HepG2 (cell line): ENCODE results near the gene SCRT2. TPM values are rescaled to one million over a fixed set of nuclear protein-coding genes. Genes with fewer than 3 reads are reported as not detected.

ENCODE experiments used
- ATAC-seq: fragments of 200-7000 bp; cut with Tn5 transposase; 3 replicates; pipeline ENCODE4 v1.9.1; 2020; ENCODE audit warnings: mild to moderate bottlenecking, moderate library complexity
- BruUV-seq: library from RNA; stranded (reverse); fragments of 400-500 nt; replicated peaks from 2 replicates; lab custom pipeline; 2021; lab: Mats Ljungman, UMichigan
- CTCF ChIA-PET: fragments of 300-600 bp; formaldehyde crosslinking; extraction: SDS; loops from one replicate; lab custom pipeline; 2021; ENCODE audit warnings: low total read pairs, inconsistent platforms, low intra/inter-chr PET ratio; lab: Yijun Ruan, JAX
- POLR2A ChIA-PET: fragments of 350-600 bp; sonication (Branson Sonifier 250); formaldehyde crosslinking; loops from one replicate; lab custom pipeline; 2020; ENCODE audit warnings: antibody characterized with exemption, inconsistent platforms; lab: Yijun Ruan, JAX
- DNase-seq: peaks from one replicate; pipeline ENCODE4 v3.0.0-alpha.2; 2015; ENCODE audit warnings: low spot score
- FAIRE-seq: peaks from 3 replicates; lab custom pipeline; 2011; peaks lifted over from hg19 to GRCh38; lab: Jason Lieb, UNC
- H2AFZ ChIP-seq: one replicate; pipeline ENCODE4 v1.6.1; 2011; ENCODE audit warnings: low read length, inconsistent platforms
- H3K27ac ChIP-seq: fragments of 300-600 bp; 3 replicates; pipeline ENCODE4 v1.8.0; 2011; ENCODE audit warnings: mixed run types, mild to moderate bottlenecking, mixed read lengths, low read length, inconsistent platforms; ENCODE audit not compliant: insufficient read depth; ENCODE audit errors: extremely low read length
- H3K27me3 ChIP-seq, 2 experiments: fragments of 200-600 bp in 1 of 2; 2 replicates in 1 of 2; 3 replicates in 1 of 2; pipeline versions ENCODE4 v1.6.0 to v1.8.0; 2011; ENCODE audit warnings: low read length in 2 of 2, mild to moderate bottlenecking in 2 of 2, moderate library complexity in 2 of 2, inconsistent platforms in 1 of 2; ENCODE audit not compliant: insufficient read depth in 2 of 2, control insufficient read depth in 1 of 2
- H3K36me3 ChIP-seq, 2 experiments: fragments of 200-600 bp in 1 of 2; replicated peaks in 1 of 2; 2 replicates in 1 of 2; 3 replicates in 1 of 2; pipeline versions ENCODE4 v1.5.1 to v1.8.0; 2011; ENCODE audit warnings: low read length in 2 of 2, inconsistent platforms in 1 of 2; ENCODE audit not compliant: insufficient read depth in 2 of 2, control insufficient read depth in 1 of 2
- H3K4me1 ChIP-seq: 2 replicates; pipeline ENCODE4 v1.5.1; 2012; ENCODE audit warnings: low read length, inconsistent platforms; ENCODE audit not compliant: insufficient read depth
- H3K4me2 ChIP-seq: 2 replicates; pipeline ENCODE4 v1.6.0; 2011; ENCODE audit warnings: low read depth, low read length, inconsistent platforms
- H3K4me3 ChIP-seq, 3 experiments: fragments of 200-600 bp in 1 of 3; sonication (generic), shearing (Covaris generic) in 1 of 3; replicated peaks in 1 of 3; 2 replicates each; pipeline ENCODE4 v1.5.1; 2011 to 2016; ENCODE audit warnings: low read length in 3 of 3, inconsistent platforms in 2 of 3, low read depth in 2 of 3, mild to moderate bottlenecking in 2 of 3, control low read depth in 1 of 3, mixed read lengths in 1 of 3; ENCODE audit not compliant: insufficient read depth in 1 of 3
- H3K79me2 ChIP-seq: one replicate; pipeline ENCODE4 v1.6.1; 2011; ENCODE audit warnings: low read length, inconsistent platforms; ENCODE audit not compliant: insufficient read depth
- H3K9ac ChIP-seq: 2 replicates; pipeline ENCODE4 v1.6.0; 2011; ENCODE audit warnings: mild to moderate bottlenecking, low read depth, low read length, inconsistent platforms; ENCODE audit not compliant: insufficient read depth
- H3K9me3 ChIP-seq: 2 replicates; pipeline ENCODE4 v1.5.1; 2012; ENCODE audit warnings: mild to moderate bottlenecking, low read length
- H4K20me1 ChIP-seq: 2 replicates; pipeline ENCODE4 v1.6.0; 2011; ENCODE audit warnings: inconsistent platforms, mild to moderate bottlenecking, low read length, moderate library complexity; ENCODE audit not compliant: insufficient read depth
- AGO2 ChIP-seq: fragments of 200-400 bp; formaldehyde crosslinking; optimal IDR thresholded peaks from 2 replicates; pipeline ENCODE3; 2017; ENCODE audit warnings: mild to moderate bottlenecking, low read depth, low read length, moderate library complexity
- BCL6 ChIP-seq: IDR thresholded peaks from 2 replicates; pipeline ENCODE4 v1.6.1; 2016; ENCODE audit warnings: missing genetic modification reagents, missing compliant biosample characterization
- HNF1B ChIP-seq: sonication (generic); formaldehyde crosslinking; IDR thresholded peaks from 2 replicates; pipeline ENCODE4 v1.5.1; 2020; ENCODE audit warnings: mild to moderate bottlenecking, moderate library complexity, missing genetic modification reagents
- HNRNPK ChIP-seq: fragments of 200-400 bp; formaldehyde crosslinking; IDR thresholded peaks from 2 replicates; pipeline ENCODE4 v1.6.1; 2018; ENCODE audit warnings: low read length, low read depth, moderate library complexity, mild to moderate bottlenecking; ENCODE audit not compliant: poor library complexity, severe bottlenecking
- POLR2AphosphoS2 ChIP-seq: IDR thresholded peaks from 2 replicates; pipeline ENCODE4 v1.6.1; 2011; ENCODE audit warnings: low read depth, low read length, improper control_type of control experiment
- SP2 ChIP-seq: sonication (generic); formaldehyde crosslinking; IDR thresholded peaks from 2 replicates; pipeline ENCODE4 v1.5.1; 2020; ENCODE audit warnings: mild to moderate bottlenecking, missing genetic modification reagents
- ZC3H4 ChIP-seq: sonication (generic); formaldehyde crosslinking; IDR thresholded peaks from 2 replicates; pipeline ENCODE4 v1.4.0; 2020; ENCODE audit warnings: missing genetic modification reagents, borderline replicate concordance
- ZFP62 ChIP-seq: sonication (generic); formaldehyde crosslinking; IDR thresholded peaks from 2 replicates; pipeline ENCODE4 v1.4.0; 2020; ENCODE audit warnings: missing genetic modification reagents
- ZFX ChIP-seq: sonication (generic); formaldehyde crosslinking; IDR thresholded peaks from 2 replicates; pipeline ENCODE4 v1.4.0; 2020; ENCODE audit warnings: mild to moderate bottlenecking, low read depth, missing genetic modification reagents, moderate library complexity
- ZHX1 ChIP-seq: sonication (generic); formaldehyde crosslinking; IDR thresholded peaks from 2 replicates; pipeline ENCODE4 v1.8.1; 2022; ENCODE audit warnings: low read depth, mild to moderate bottlenecking, missing genetic modification reagents
- ZKSCAN1 ChIP-seq: fragments of 150-350 bp; IDR thresholded peaks from 2 replicates; pipeline ENCODE4 v1.6.1; 2014; ENCODE audit warnings: low read length
- ZNF337 ChIP-seq: sonication (generic); formaldehyde crosslinking; IDR thresholded peaks from 2 replicates; pipeline ENCODE4 v1.5.1; 2020; ENCODE audit warnings: missing genetic modification reagents, low read depth, mild to moderate bottlenecking, borderline replicate concordance
- ZNF34 ChIP-seq: sonication (generic); formaldehyde crosslinking; IDR thresholded peaks from 2 replicates; pipeline ENCODE4 v1.4.0; 2020; ENCODE audit warnings: mild to moderate bottlenecking, missing genetic modification reagents, borderline replicate concordance
- ZNF850 ChIP-seq: sonication (generic); formaldehyde crosslinking; conservative IDR thresholded peaks from 2 replicates; pipeline ENCODE4 v1.9.0; 2021; ENCODE audit warnings: mild to moderate bottlenecking, missing genetic modification reagents
- WGBS: methylation state at CpG from one replicate; pipeline ENCODE4 v1.1.6; 2017; ENCODE audit warnings: low lambda C conversion rate; 5-methylcytosine and 5-hydroxymethylcytosine counted together
- in situ Hi-C: cut with HindIII; loops from 2 replicates; pipeline ENCODE4 v1.10.0; 2017; ENCODE audit warnings: low pct_unique_long_range_greater_than_20kb; ENCODE audit not compliant: extremely low pct_ligation_motif_present
- intact Hi-C: fragments of 100-400 bp; cut with micrococcal nuclease; formaldehyde crosslinking; loops from one replicate; pipeline ENCODE4 v1.10.0; 2022; ENCODE audit not compliant: unreplicated experiment
- polyA plus RNA-seq, 8 experiments: library from polyadenylated mRNA; depleted of rRNA in 3 of 8; stranded (reverse) in 7 of 8; unstranded in 1 of 8; fragments of >200 nt; fragmentation: Illumina TruSeq in 4 of 8; extraction: Trizol in 4 of 8; gene quantifications; 2 replicates each; pipeline versions ENCODE4 v1.2.1 to v1.2.3, GENCODE V29; 2011 to 2016; ENCODE audit warnings: low read depth in 4 of 8, missing spikeins in 1 of 8, mixed read lengths in 1 of 8; ENCODE audit not compliant: insufficient read depth in 1 of 8
- total RNA-seq, 5 experiments: library from RNA; depleted of rRNA; stranded (reverse); fragments of >200 nt; fragmentation: Illumina TruSeq; extraction: Trizol; gene quantifications; 2 replicates each; pipeline ENCODE4 v1.2.3, GENCODE V29; 2016; ENCODE audit warnings: low read depth in 1 of 5

The SCRT2 gene
- total and polyA plus RNA-seq, 2 of the 13 experiments (the other 11 are each of a cell fraction or from before 2014, with no cell fraction given), result not detected

- BruUV-seq, result no TSS peak
- WGBS, result 26% methylated on average over 4 of the region's 4 CpGs
- H3K4me1 ChIP-seq, result peaks cover 19% of the 10 kb centered on the region
- no peak for TF ChIP-seq ZHX1 (CRISPR knock-in tag)
- no peak for TF ChIP-seq ZNF850
- TF ChIP-seq SP2 (CRISPR knock-in tag), result no peak
- TF ChIP-seq ZFX (CRISPR knock-in tag), result no peak
- no peak for TF ChIP-seq ZFP62 (CRISPR knock-in tag)
- no peak for TF ChIP-seq HNF1B (CRISPR knock-in tag)
- no peak for TF ChIP-seq BCL6 (CRISPR knock-in tag)
- TF ChIP-seq ZNF34 (CRISPR knock-in tag), result no peak
- TF ChIP-seq ZNF337 (CRISPR knock-in tag), result no peak
- TF ChIP-seq AGO2, result no peak
- TF ChIP-seq POLR2AphosphoS2, result no peak
- TF ChIP-seq ZC3H4 (CRISPR knock-in tag), result no peak
- TF ChIP-seq HNRNPK, result no peak
- TF ChIP-seq ZKSCAN1, result no peak
- TF ChIP-seq, all 625 proteins: peak for 0
- H3K9me3 ChIP-seq, result peaks cover 5% of the 10 kb centered on the region; the same call in 1 of the 2 replicates
- DNase-seq (no peak), FAIRE-seq (no peak), ATAC-seq (no peak)
- ChIA-PET CTCF (no interaction called here), POLR2A (no interaction called here)
- intact Hi-C loops (no loop called here), in situ Hi-C loops (no loop called here)
- H3K4me2 ChIP-seq, result no peak overlapping the region
- no peak overlapping the region for H2AFZ ChIP-seq
- no peak overlapping the region for H3K27ac ChIP-seq
- no peak overlapping the region for H3K9ac ChIP-seq
- H3K36me3 ChIP-seq, result no peaks in the 10 kb centered on the region
- no peaks in the 10 kb centered on the region for H3K79me2 ChIP-seq
- no peak overlapping the region for H3K4me3 ChIP-seq
- no peaks in the 10 kb centered on the region for H4K20me1 ChIP-seq
- peaks cover 11 to 55% of the 10 kb centered on the region in 2 experiments; a peak in 4 of 5 replicates for H3K27me3 ChIP-seq
Observed at GRCh38 chr20:615514-615913, 60.1 kb downstream of the SCRT2 start.
